ENCODE results near the gene FOXB2. TPM values are rescaled to one million over a fixed set of nuclear protein-coding genes. Genes with fewer than 3 reads are reported as not detected.

The FOXB2 gene
- polyA plus RNA-seq, 1 donor from 2014 or later: not detected

- Histone ChIP-seq H3K27ac (ENCODE audit: low read length) (no peak overlapping the region), H3K36me3 (ENCODE audit: insufficient read depth, low read length) (no peaks in the 10 kb centered on the region)
Observed at GRCh38 chr9:76984486-76984885, 35.0 kb upstream of the FOXB2 start.

GRCh38 chr9:76985581-76985980, 33.9 kb upstream of the FOXB2 start:
- no peaks in the 10 kb centered on the region for H3K27me3 ChIP-seq (ENCODE audit: insufficient read depth, low read depth, low read length)
- H3K9me3 ChIP-seq (ENCODE audit: low read length): no peaks in the 10 kb centered on the region
- no peaks in the 10 kb centered on the region for H3K79me2 ChIP-seq (replicated peaks; ENCODE audit: insufficient read depth, low read length)
- H2AFZ ChIP-seq (ENCODE audit: low read depth, low read length): no peak overlapping the region
- H3K9ac ChIP-seq (ENCODE audit: low read length): no peak overlapping the region
- H4K20me1 ChIP-seq (ENCODE audit: insufficient read depth): no peaks in the 10 kb centered on the region
- no peaks in the 10 kb centered on the region for H3F3A ChIP-seq (ENCODE audit: insufficient read depth, low read length, poor library complexity, severe bottlenecking)
- no peak overlapping the region for H3K27ac ChIP-seq (ENCODE audit: low read length)
- no peak overlapping the region for H3K4me2 ChIP-seq (ENCODE audit: low read length)
- H3K4me3 ChIP-seq (ENCODE audit: low read length): no peak overlapping the region
- H3K36me3 ChIP-seq (ENCODE audit: insufficient read depth, low read length): no peaks in the 10 kb centered on the region
- H3K9me2 ChIP-seq (ENCODE audit: insufficient read depth, low read length): no peaks in the 10 kb centered on the region
- TF ChIP-seq TAF1 (IDR thresholded peaks at IDR 0.05; ENCODE audit: low read depth): no peak
- TF ChIP-seq EP300 (conservative IDR thresholded peaks at IDR 0.05; ENCODE audit: poor library complexity, severe bottlenecking): no peak
- no peak for TF ChIP-seq POLR2AphosphoS5 (IDR thresholded peaks at IDR 0.05)
- TF ChIP-seq CTCF (IDR thresholded peaks at IDR 0.05; ENCODE audit: poor library complexity, severe bottlenecking): no peak
- no peak for TF ChIP-seq REST (IDR thresholded peaks at IDR 0.05; ENCODE audit: borderline replicate concordance)
- no peak for TF ChIP-seq SMC3 (conservative IDR thresholded peaks at IDR 0.05; ENCODE audit: poor library complexity)
- no peak for TF ChIP-seq RAD21 (conservative IDR thresholded peaks at IDR 0.05)

More at GRCh38 chr9:76984486-76984885, 35.0 kb upstream of the FOXB2 start:
- no peaks in the 10 kb centered on the region for H3K9me2 ChIP-seq (ENCODE audit: insufficient read depth, low read length)
- H3K9ac ChIP-seq (ENCODE audit: low read length): no peak overlapping the region
- no peak for TF ChIP-seq SMC3 (conservative IDR thresholded peaks at IDR 0.05; ENCODE audit: poor library complexity)
- TF ChIP-seq MXI1 (conservative IDR thresholded peaks at IDR 0.05; ENCODE audit: poor library complexity, severe bottlenecking): no peak
- TF ChIP-seq RAD21 (conservative IDR thresholded peaks at IDR 0.05): no peak
- TF ChIP-seq TAF1 (IDR thresholded peaks at IDR 0.05; ENCODE audit: low read depth): no peak
- no peak for TF ChIP-seq CTCF (IDR thresholded peaks at IDR 0.05; ENCODE audit: poor library complexity, severe bottlenecking)
- no peak for TF ChIP-seq POLR2AphosphoS5 (IDR thresholded peaks at IDR 0.05)
- no peak for TF ChIP-seq REST (IDR thresholded peaks at IDR 0.05; ENCODE audit: borderline replicate concordance)
- TF ChIP-seq EZH2 (IDR thresholded peaks at IDR 0.05; ENCODE audit: borderline replicate concordance, insufficient read depth, low read length, poor library complexity, severe bottlenecking): no peak
- no peak for TF ChIP-seq EP300 (conservative IDR thresholded peaks at IDR 0.05; ENCODE audit: poor library complexity, severe bottlenecking)
- no peaks in the 10 kb centered on the region for H3K27me3 ChIP-seq (ENCODE audit: insufficient read depth, low read depth, low read length)
- no peak overlapping the region for H3K4me3 ChIP-seq (ENCODE audit: low read length)
- no peak overlapping the region for H2AFZ ChIP-seq (ENCODE audit: low read depth, low read length)
- no peaks in the 10 kb centered on the region for H3K9me3 ChIP-seq (ENCODE audit: low read length)
- no peak overlapping the region for H3K4me2 ChIP-seq (ENCODE audit: low read length)
- H3K79me2 ChIP-seq (replicated peaks; ENCODE audit: insufficient read depth, low read length): no peaks in the 10 kb centered on the region
- no peaks in the 10 kb centered on the region for H4K20me1 ChIP-seq (ENCODE audit: insufficient read depth)
- no peaks in the 10 kb centered on the region for H3F3A ChIP-seq (ENCODE audit: insufficient read depth, low read length, poor library complexity, severe bottlenecking)
